NK-92 (cell line): ENCODE results near the gene SEM1.
"Not testable (repeated sequence)": the region's sequence is repeated elsewhere in the genome, so short reads cannot be mapped to it uniquely, and the experiment has no call there.

Source experiments
- DNase-seq: peaks from one replicate; lab custom pipeline; 2025; ENCODE audit not compliant: unreplicated experiment; lab: John Stamatoyannopoulos, UW

The SEM1 gene

GRCh38 chr7:96707901-96708774 is 1.5 kb downstream of the SEM1 start:
- DNase-seq = no peak

- no peak for DNase-seq
Observed at GRCh38 chr7:96701258-96701657, 8.4 kb downstream of the SEM1 start.

- DNase-seq = no peak
Observed at GRCh38 chr7:96700516-96700915, 9.1 kb downstream of the SEM1 start.

GRCh38 chr7:96699219-96699871 is 10.3 kb downstream of the SEM1 start:
- no peak for DNase-seq

GRCh38 chr7:96698449-96698848 is 11.2 kb downstream of the SEM1 start:
- DNase-seq = not testable (repeated sequence)

- no peak for DNase-seq
Observed at GRCh38 chr7:96697822-96698221, 11.8 kb downstream of the SEM1 start.

- DNase-seq = no peak
Observed at GRCh38 chr7:96695581-96695980, 14.1 kb downstream of the SEM1 start.

GRCh38 chr7:96694082-96694481 is 15.6 kb downstream of the SEM1 start:
- no peak for DNase-seq

GRCh38 chr7:96691702-96692101 is 17.9 kb downstream of the SEM1 start:
- no peak for DNase-seq

GRCh38 chr7:96689414-96689813 is 20.2 kb downstream of the SEM1 start:
- DNase-seq = no peak

GRCh38 chr7:96686305-96686704 is 23.3 kb downstream of the SEM1 start:
- DNase-seq = no peak

- DNase-seq = no peak
Observed at GRCh38 chr7:96685755-96686154, 23.9 kb downstream of the SEM1 start.

- no peak for DNase-seq
Observed at GRCh38 chr7:96685353-96685752, 24.3 kb downstream of the SEM1 start.

GRCh38 chr7:96679886-96680285 is 29.8 kb downstream of the SEM1 start:
- no peak for DNase-seq

GRCh38 chr7:96676919-96677318 is 32.7 kb downstream of the SEM1 start:
- no peak for DNase-seq

- no peak for DNase-seq
Observed at GRCh38 chr7:96675548-96675947, 34.1 kb downstream of the SEM1 start.

- DNase-seq = no peak
Observed at GRCh38 chr7:96674565-96674964, 35.1 kb downstream of the SEM1 start.

- DNase-seq = no peak
Observed at GRCh38 chr7:96671854-96672253, 37.8 kb downstream of the SEM1 start.

- DNase-seq = no peak
Observed at GRCh38 chr7:96670338-96671289, 39.0 kb downstream of the SEM1 start.

- DNase-seq = no peak
Observed at GRCh38 chr7:96669812-96670211, 39.8 kb downstream of the SEM1 start.

- DNase-seq = no peak
Observed at GRCh38 chr7:96667026-96667425, 42.6 kb downstream of the SEM1 start.
